Upper lobe of left lung (tissue), 6 donors: ENCODE measurements around the gene PMF1. TPM values are rescaled to one million over a fixed set of nuclear protein-coding genes. Genes with fewer than 3 reads are reported as not detected.

Source experiments
- ATAC-seq, 2 donors: fragments of 200-7000 bp; cut with Tn5 transposase; one replicate each; pipeline ENCODE4 v1.9.1; 2022; ENCODE audit warnings: mild to moderate bottlenecking in 2 of 2, moderate library complexity in 2 of 2; ENCODE audit not compliant: low FRiP score in 2 of 2
- DNase-seq, 2 donors: peaks; one replicate each; pipeline ENCODE4 v3.0.0-alpha.2; 2019 to 2020
- H3K27ac ChIP-seq, 4 donors: fragments of 200-600 bp; sonication (generic); one replicate each; pipeline ENCODE4 v1.5.1; 2016 to 2019
- H3K27me3 ChIP-seq, 4 donors: fragments of 200-600 bp; sonication (generic); one replicate each; pipeline ENCODE4 v1.5.1; 2017 to 2019
- H3K36me3 ChIP-seq, 4 donors: fragments of 200-600 bp; sonication (generic); one replicate each; pipeline ENCODE4 v1.5.1; 2016 to 2019
- H3K4me1 ChIP-seq, 4 donors: fragments of 200-600 bp; sonication (generic); one replicate each; pipeline ENCODE4 v1.5.1; 2018 to 2019
- H3K4me3 ChIP-seq, 4 donors: fragments of 200-600 bp; sonication (generic); one replicate each; pipeline ENCODE4 v1.5.1; 2017 to 2019; ENCODE audit warnings: mild to moderate bottlenecking in 2 of 4, moderate library complexity in 1 of 4
- H3K9me3 ChIP-seq, 4 donors: fragments of 200-600 bp; sonication (generic); one replicate each; pipeline ENCODE4 v1.5.1; 2018 to 2019
- CTCF ChIP-seq, 6 experiments: fragments of 450-650 bp in 4 of 6; fragments of 200-600 bp in 2 of 6; sonication (generic) in 2 of 6; IDR thresholded peaks; one replicate each; pipeline ENCODE4 v1.5.1; 2016 to 2019; ENCODE audit warnings: antibody characterized with exemption in 6 of 6
- EP300 ChIP-seq, 4 donors: sonication (generic); formaldehyde crosslinking; IDR thresholded peaks; one replicate each; pipeline ENCODE4 v1.5.1; 2017; ENCODE audit warnings: antibody characterized with exemption in 4 of 4, control low read depth in 2 of 4
- POLR2A ChIP-seq, 4 donors: fragments of 450-650 bp; IDR thresholded peaks; one replicate each; pipeline ENCODE4 v1.5.1; 2016 to 2017; ENCODE audit warnings: antibody characterized with exemption in 4 of 4, mild to moderate bottlenecking in 2 of 4
- POLR2AphosphoS5 ChIP-seq, 2 donors: sonication (generic); formaldehyde crosslinking; IDR thresholded peaks; one replicate each; pipeline ENCODE4 v1.5.1; 2017; ENCODE audit warnings: antibody characterized with exemption in 2 of 2
- WGBS, 2 donors: methylation state at CpG; one replicate each; pipeline ENCODE4 v1.1.5; 2017 to 2018; 5-methylcytosine and 5-hydroxymethylcytosine counted together
- small RNA-seq, 4 donors: library from RNA; depleted of rRNA; stranded (forward); fragments of <200 nt; gene quantifications; one replicate each; pipeline ENCODE3, GENCODE V24; 2016
- total RNA-seq, 6 donors: library from RNA; depleted of rRNA in 4 of 6; stranded (reverse); fragments of >200 nt in 4 of 6; gene quantifications; one replicate each; pipeline versions ENCODE4 v1.1.0 to v1.2.1, GENCODE V29; 2016 to 2021
- donor health status: DM: no; HTN: no; CAD: no; lungs with moderate emphysema.
- donor health status: DM: no; HTN: yes; CAD: no; lungs with severe emphysema.

PMF1 gene
- total RNA-seq, 6 donors from 2014 or later, result 46.1 to 88.2 (median 66.6) TPM

- Histone ChIP-seq H3K27me3 (no peaks in the 10 kb centered on the region), H3K9me3 (no peaks in the 10 kb centered on the region), H3K4me3 (no peak overlapping the region), H3K27ac (no peak overlapping the region), H3K4me1 (peaks cover 21 to 37% (median 28%) of the 10 kb centered on the region in 4 donors), H3K36me3 (peaks cover 0 to 7% (median 0%) of the 10 kb centered on the region in 4 donors)
- TF ChIP-seq POLR2AphosphoS5 (IDR thresholded peaks at IDR 0.05) (no peak), EP300 (IDR thresholded peaks at IDR 0.05) (no peak)
- WGBS, 2 donors, result 60 to 78% methylated on average over 4 of the region's 4 CpGs
- DNase-seq (no peak), ATAC-seq (no peak)
These were observed 72.0 kb downstream of the PMF1 start for GRCh38 chr1:156284757-156285156.

- ATAC-seq, result no peak
- TF ChIP-seq CTCF (IDR thresholded peaks at IDR 0.05) (no peak), POLR2A (IDR thresholded peaks at IDR 0.05) (no peak), POLR2AphosphoS5 (IDR thresholded peaks at IDR 0.05) (no peak), EP300 (IDR thresholded peaks at IDR 0.05) (no peak)
- 94 to 100% methylated on average over 7 to 20 of the region's 21 CpGs for WGBS, 2 donors
- Histone ChIP-seq H3K9me3 (no peaks in the 10 kb centered on the region), H3K4me1 (peaks cover 21 to 36% (median 29%) of the 10 kb centered on the region in 4 donors), H3K4me3 (no peak overlapping the region), H3K36me3 (peaks cover 0 to 7% (median 0%) of the 10 kb centered on the region in 4 donors), H3K27ac (no peak overlapping the region), H3K27me3 (no peaks in the 10 kb centered on the region)
- no peak for DNase-seq
These were observed 72.6 kb downstream of the PMF1 start for GRCh38 chr1:156285437-156285836.

GRCh38 chr1:156286061-156286460 is 73.3 kb downstream of the PMF1 start:
- DNase-seq (no peak), ATAC-seq (no peak)
- Histone ChIP-seq H3K4me3 (no peak overlapping the region), H3K9me3 (no peaks in the 10 kb centered on the region), H3K36me3 (peaks cover 0 to 7% (median 0%) of the 10 kb centered on the region in 4 donors), H3K27ac (no peak overlapping the region), H3K4me1 (peaks cover 19 to 34% (median 27%) of the 10 kb centered on the region in 4 donors), H3K27me3 (no peaks in the 10 kb centered on the region)
- 92 to 97% methylated on average over 8 of the region's 8 CpGs for WGBS, 2 donors
- TF ChIP-seq POLR2A (IDR thresholded peaks at IDR 0.05), result no peak
- TF ChIP-seq POLR2AphosphoS5 (IDR thresholded peaks at IDR 0.05), result no peak
- no peak for TF ChIP-seq EP300 (IDR thresholded peaks at IDR 0.05)
- TF ChIP-seq CTCF (IDR thresholded peaks at IDR 0.05), result no peak

Small RNA genes lying within 50 kb of the gene (small RNA-seq; reads per million reads assigned to genes)
- 0 reads per million in 4 donors for gene RF00568

Other genes starting within 250 kb of the PMF1 start
- gene ARHGEF2, start 234.5 kb upstream of the PMF1 start, total RNA-seq, result 100 to 1,000 TPM; 198 to 969 (median 229) TPM
- gene SSR2, start 192.1 kb upstream of the PMF1 start, total RNA-seq, result 100 to 1,000 TPM in 5 of 6 donors, 10 to 100 TPM in 1; 66.0 to 395 (median 228) TPM
- gene UBQLN4, start 159.2 kb upstream of the PMF1 start, total RNA-seq, result 10 to 100 TPM; 22.2 to 39.8 (median 24.5) TPM
- 10 to 100 TPM; 35.6 to 84.5 (median 68.8) TPM for gene LAMTOR2, start 158.2 kb upstream of the PMF1 start, total RNA-seq
- 100 to 1,000 TPM in 1 of 6 donors, 10 to 100 TPM in 5; 58.7 to 123 (median 88.9) TPM for gene RAB25, start 151.8 kb upstream of the PMF1 start, total RNA-seq
- 1 to 10 TPM in 2 of 6 donors, under 1 TPM in 3, not detected in 1; 0.26 to 2.0 (median 1.00) TPM for gene MEX3A, start 130.5 kb upstream of the PMF1 start, total RNA-seq
- gene LMNA, start 98.3 kb upstream of the PMF1 start, total RNA-seq, result 1,000 to 10,000 TPM in 1 of 6 donors, 100 to 1,000 TPM in 5; 156 to 1,281 (median 388) TPM
- 10 to 100 TPM; 28.9 to 65.9 (median 33.5) TPM for gene SEMA4A, start 59.4 kb upstream of the PMF1 start, total RNA-seq
- gene SLC25A44, start 18.9 kb upstream of the PMF1 start, total RNA-seq, result 10 to 100 TPM; 11.0 to 27.4 (median 21.1) TPM
- gene BGLAP, start 29.2 kb downstream of the PMF1 start, total RNA-seq, result 10 to 100 TPM in 1 of 6 donors, 1 to 10 TPM in 3, under 1 TPM in 1, not detected in 1; 0.69 to 31.4 (median 1.9) TPM
- 10 to 100 TPM in 1 of 6 donors, 1 to 10 TPM in 5; 1.3 to 10.5 (median 2.9) TPM for gene PAQR6, start 35.0 kb downstream of the PMF1 start, total RNA-seq
- 100 to 1,000 TPM in 1 of 6 donors, 10 to 100 TPM in 5; 52.3 to 136 (median 69.1) TPM for gene SMG5, start 69.8 kb downstream of the PMF1 start, total RNA-seq
- gene TMEM79, start 71.3 kb downstream of the PMF1 start, total RNA-seq, result 10 to 100 TPM in 1 of 6 donors, 1 to 10 TPM in 5; 1.3 to 10.5 (median 3.1) TPM
- 10 to 100 TPM; 22.1 to 80.4 (median 50.9) TPM for gene GLMP, start 82.7 kb downstream of the PMF1 start, total RNA-seq
- gene VHLL, start 86.3 kb downstream of the PMF1 start, total RNA-seq, result 1 to 10 TPM in 1 of 6 donors, not detected in 5; 7.3 TPM
- gene CCT3, start 125.3 kb downstream of the PMF1 start, total RNA-seq, result 100 to 1,000 TPM in 4 of 6 donors, 10 to 100 TPM in 2; 53.5 to 171 (median 112) TPM
- gene TSACC, start 125.5 kb downstream of the PMF1 start, total RNA-seq, result 1 to 10 TPM in 2 of 6 donors, not detected in 4; 1.1 to 4.2 TPM
- under 1 TPM in 1 of 6 donors, not detected in 5; 0.24 TPM for gene RHBG, start 156.2 kb downstream of the PMF1 start, total RNA-seq